NCI-H128 (cell line): ENCODE results near the gene ANXA2R.
A peak's percentile ranks its signal among the peaks of the same experiment; 100 is the strongest.
"Not testable (repeated sequence)": the region's sequence is repeated elsewhere in the genome, so short reads cannot be mapped to it uniquely, and the experiment has no call there.

Source experiments
- DNase-seq: peaks from one replicate; lab custom pipeline; 2025; ENCODE audit not compliant: unreplicated experiment; lab: John Stamatoyannopoulos, UW

The ANXA2R gene

GRCh38 chr5:43061352-43062075 is 21.4 kb upstream of the ANXA2R start:
- DNase-seq = no peak

- DNase-seq = not testable (repeated sequence)
Observed at GRCh38 chr5:43060020-43060419, 19.9 kb upstream of the ANXA2R start.

- DNase-seq = not testable (repeated sequence)
Observed at GRCh38 chr5:43055098-43055497, 15.0 kb upstream of the ANXA2R start.

GRCh38 chr5:43051684-43052083 is 11.6 kb upstream of the ANXA2R start:
- no peak for DNase-seq

GRCh38 chr5:43050384-43050783 is 10.3 kb upstream of the ANXA2R start:
- no peak for DNase-seq

- DNase-seq = no peak
Observed at GRCh38 chr5:43049236-43049635, 9.1 kb upstream of the ANXA2R start.

- DNase-seq = no peak
Observed at GRCh38 chr5:43046474-43046873, 6.4 kb upstream of the ANXA2R start.

GRCh38 chr5:43045236-43045635 is 5.1 kb upstream of the ANXA2R start:
- no peak for DNase-seq

GRCh38 chr5:43044181-43044914 is 4.2 kb upstream of the ANXA2R start:
- no peak for DNase-seq

GRCh38 chr5:43043400-43043756 is 3.3 kb upstream of the ANXA2R start:
- no peak for DNase-seq

GRCh38 chr5:43042626-43043399 is 2.7 kb upstream of the ANXA2R start:
- DNase-seq = peak; percentile 61

GRCh38 chr5:43042176-43042625 is 2.1 kb upstream of the ANXA2R start:
- peak; percentile 65 for DNase-seq

- no peak for DNase-seq
Observed at GRCh38 chr5:43041669-43042175, 1.6 kb upstream of the ANXA2R start.

GRCh38 chr5:43041110-43041668 is 1.1 kb upstream of the ANXA2R start:
- peak; percentile 33 for DNase-seq

GRCh38 chr5:43039471-43040286 is 440 bp downstream of the ANXA2R start:
- DNase-seq = peak; percentile 62

- no peak for DNase-seq
Observed at GRCh38 chr5:43039152-43039470, 1.0 kb downstream of the ANXA2R start.

- no peak for DNase-seq
Observed at GRCh38 chr5:43038496-43038989, 1.6 kb downstream of the ANXA2R start.

GRCh38 chr5:43037636-43038495 is 2.3 kb downstream of the ANXA2R start:
- DNase-seq = no peak

- DNase-seq = no peak
Observed at GRCh38 chr5:43036856-43037635, 3.1 kb downstream of the ANXA2R start.
